Stimulated activated CD4-positive, alpha-beta T cell treated with anti-CD3 and anti-CD28 coated beads, Interleukin-2, amount 100 ng/mL, for 48 hours (primary cell): ENCODE data around the gene MYO18B.

Experiments
- DNase-seq, 2 donors: peaks; one replicate each; pipeline ENCODE4 v3.0.0-alpha.2; 2020

MYO18B gene

DNA sequence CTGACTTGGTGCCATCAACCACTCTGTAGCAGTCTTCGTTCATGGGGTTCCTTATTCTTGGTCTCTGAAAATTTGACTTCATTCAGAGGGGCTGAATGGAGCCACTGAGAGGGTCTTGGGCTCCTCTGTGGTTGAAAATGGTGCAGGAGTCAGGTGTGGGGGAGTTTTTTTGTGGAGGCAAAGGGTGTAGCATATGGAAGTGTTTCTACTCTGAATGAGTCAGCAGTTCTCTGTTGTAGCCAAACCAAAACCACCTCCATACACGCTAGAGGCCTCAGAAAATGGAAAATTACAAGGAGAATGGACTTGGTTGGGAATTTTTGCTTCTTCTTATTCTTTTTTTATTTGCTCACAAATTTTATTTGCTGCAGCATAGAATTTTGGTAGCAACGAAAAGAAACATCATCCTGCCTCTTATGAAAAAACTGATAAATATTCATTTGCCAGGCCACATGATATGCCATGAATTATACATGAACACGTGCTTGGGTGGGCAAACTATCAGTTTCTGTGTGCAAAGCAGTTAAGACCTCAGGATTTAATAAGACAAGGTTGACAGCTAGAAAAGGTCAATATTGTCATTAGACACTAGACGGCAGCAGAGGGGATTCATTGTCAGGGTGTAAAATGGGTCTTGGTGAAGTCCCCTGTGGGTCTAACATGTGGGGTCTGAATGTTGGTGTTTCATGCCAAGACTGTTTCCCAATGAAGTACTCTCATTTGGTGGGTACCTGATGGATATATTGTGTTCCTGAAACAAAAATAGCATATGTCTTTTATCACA lies 111.7 kb downstream of the MYO18B start:
- no peak for DNase-seq

DNA sequence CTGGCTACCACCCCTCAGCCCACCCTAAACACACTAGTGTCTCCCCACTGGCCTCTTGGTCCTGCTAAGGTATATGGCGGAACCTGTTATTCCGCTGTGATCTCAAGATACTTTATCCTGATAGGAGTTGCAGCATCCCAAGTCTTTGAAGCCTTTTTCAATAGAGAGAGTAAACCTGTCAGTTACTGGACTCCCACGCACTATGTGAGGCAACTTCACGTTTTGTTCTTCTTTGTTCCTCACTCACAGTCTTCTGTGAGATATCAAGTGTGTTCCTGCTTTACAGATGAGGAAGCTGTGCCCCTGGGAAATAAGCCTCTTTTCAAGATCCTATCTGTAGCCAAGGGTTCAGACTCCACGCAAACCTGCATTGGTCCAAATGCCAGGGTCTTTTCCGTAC lies 127.8 kb downstream of the MYO18B start:
- no peak for DNase-seq

DNA sequence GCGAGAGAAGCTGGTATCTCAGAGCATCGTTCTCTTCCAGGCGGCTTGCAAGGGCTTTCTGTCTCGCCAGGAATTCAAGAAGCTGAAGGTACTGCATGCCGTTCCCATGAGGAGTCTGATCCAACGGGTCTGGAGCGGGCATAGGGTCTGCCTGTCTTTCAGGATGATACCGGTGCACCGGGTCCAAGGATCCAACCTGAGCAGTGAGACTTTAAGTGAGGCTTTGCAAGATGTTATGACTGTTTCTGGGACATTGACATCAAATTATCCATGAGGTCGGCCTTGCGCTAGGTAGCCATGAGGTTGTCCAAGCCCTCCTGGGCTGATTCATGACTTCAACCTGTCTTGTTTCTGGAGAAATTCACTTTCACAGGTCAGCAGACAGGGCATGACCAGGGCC lies 132.3 kb downstream of the MYO18B start:
- no peak for DNase-seq

DNA sequence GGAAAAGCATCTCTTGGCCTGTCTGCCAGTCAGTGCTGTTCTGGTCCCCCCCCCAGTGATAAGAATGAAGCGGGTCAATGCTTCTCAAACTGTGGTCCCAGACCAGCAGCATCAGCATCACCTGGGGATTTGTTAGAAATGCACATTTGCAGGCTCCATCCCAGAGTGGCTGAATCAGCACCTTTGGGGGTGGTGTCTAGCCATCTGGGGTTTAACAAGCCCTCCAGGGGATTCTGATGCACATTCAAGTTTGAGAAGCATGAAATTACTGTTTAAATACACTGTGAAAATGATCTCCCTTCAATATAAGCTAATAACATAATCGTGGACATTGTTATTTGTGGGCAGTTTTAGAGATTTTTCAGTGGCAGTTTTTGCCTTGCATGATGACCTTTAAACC lies 133.5 kb downstream of the MYO18B start:
- DNase-seq = no peak

DNA sequence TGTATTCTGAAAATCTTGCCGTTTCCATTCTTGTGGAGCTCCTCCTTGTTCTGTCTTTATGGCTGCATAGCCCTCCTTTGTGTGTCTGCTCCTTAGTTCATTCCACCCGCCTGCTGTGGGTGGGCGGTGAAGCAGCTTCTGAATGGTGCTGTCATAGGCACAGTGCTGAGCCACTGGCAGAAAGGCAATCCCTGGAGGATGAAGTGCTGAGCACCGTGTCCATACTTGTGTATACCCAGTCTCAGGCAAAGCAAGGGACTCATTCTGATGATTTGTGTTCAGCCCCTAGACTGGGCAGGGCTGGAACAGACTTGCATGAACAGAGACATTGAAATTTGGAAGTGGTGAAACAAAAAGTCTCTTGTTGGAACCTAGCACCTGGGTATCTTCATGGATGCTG lies 134.9 kb downstream of the MYO18B start:
- DNase-seq = no peak

DNA sequence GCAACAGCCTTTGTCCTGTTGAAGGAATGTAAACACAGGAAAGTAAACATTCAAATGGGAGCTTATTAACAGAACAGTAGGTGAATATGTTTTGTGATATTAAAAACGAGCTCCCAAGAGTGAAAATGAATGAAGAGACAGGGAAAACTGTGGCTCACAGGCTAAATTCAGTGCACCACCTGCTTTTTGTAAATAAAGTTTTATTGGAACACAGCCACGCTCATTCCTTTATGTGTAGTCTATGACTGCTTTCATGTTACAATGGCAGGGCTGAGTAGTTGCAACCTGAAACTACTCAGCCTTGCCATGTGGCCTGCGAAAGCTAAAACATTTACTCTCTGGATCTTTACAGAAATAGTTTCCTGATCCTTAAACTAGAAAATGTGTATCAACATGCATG lies 136.9 kb downstream of the MYO18B start:
- DNase-seq = no peak

DNA sequence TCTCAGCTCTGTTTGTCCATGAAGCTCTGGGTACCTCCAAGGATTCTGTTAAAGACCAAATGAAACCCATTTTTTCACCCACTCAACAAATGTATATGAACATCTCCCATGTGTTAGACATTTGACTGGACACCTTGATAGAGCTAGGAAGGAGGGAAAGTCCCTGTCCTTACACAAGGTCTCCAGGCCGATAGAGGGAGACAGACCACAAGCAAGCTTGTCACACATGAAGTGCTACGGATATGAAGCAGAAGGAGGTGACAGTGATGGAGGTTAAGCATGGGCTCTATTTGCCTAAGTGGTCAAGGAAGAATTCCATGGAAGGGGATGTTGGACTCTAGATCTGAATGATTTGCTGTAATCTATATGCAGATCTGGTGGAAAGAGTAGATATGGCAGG lies 138.5 kb downstream of the MYO18B start:
- DNase-seq = no peak

DNA sequence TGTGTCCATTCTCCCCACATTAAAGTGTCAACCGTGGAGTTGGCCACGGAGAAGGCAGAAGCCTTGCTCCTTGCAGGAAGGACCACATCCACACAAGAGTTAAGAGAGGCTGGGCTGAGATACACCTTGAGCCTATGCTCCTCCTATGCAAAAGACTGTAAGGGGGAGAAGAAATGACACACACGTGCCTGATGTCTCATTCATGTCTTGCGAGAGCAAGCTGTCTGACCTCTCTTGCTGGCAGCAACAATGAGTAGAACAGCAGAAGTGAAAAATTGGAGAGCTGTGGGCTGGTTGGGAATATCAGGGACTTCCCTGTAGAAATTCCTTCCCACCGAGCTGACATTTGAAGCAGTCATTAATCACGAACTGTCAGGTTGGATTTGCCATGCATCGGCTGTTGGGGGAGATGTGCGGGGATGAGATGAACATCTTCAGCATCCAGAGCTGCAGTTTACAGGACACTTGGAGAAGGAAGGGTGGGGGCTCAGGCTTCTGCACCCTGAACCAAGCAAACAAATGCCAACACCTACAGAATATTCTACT lies 139.3 kb downstream of the MYO18B start:
- no peak for DNase-seq

DNA sequence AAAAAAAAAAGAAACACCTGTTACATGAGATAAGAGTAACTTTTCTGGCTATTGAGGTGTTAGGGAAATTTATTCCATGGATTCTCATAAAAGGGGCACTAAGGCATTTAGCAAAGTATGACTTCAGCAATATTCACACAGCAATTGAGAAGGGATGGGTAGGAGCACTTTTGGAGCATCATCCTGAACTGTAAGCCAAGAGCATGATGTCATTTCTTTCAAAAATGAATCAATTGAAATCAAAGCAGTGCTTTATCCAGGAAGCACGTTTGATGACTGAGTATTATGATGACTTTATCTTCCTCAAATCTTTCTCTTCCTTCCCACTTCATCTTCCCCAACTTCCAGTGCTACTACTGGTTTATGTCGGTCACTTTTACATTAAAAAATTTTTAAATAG lies 140.4 kb downstream of the MYO18B start:
- no peak for DNase-seq

DNA sequence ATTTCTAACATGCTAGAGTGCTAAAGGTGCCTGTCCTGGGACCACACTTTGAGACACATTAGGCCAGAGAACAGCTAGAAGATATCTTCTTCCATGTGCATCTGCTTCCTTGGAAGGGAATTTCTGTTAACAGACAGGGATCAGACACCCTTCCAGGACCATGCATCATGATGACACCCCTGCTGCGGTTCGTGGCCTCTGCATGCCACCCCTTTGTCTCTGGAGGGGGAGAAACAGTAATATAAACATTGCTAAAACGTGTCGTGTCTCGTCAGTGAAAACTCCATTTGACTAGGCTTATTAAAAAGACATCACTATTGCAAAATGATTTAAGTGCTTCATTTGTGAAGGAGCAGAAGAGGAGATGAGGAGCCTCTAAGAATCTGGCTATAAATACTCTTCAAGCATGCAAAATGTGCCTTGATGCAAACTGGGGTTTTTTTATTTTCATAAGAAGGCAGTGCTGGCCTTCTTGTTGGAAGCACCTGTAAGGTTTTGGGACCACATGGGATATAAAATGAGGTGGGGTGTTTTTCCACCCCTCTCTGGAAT lies 141.6 kb downstream of the MYO18B start:
- no peak for DNase-seq

DNA sequence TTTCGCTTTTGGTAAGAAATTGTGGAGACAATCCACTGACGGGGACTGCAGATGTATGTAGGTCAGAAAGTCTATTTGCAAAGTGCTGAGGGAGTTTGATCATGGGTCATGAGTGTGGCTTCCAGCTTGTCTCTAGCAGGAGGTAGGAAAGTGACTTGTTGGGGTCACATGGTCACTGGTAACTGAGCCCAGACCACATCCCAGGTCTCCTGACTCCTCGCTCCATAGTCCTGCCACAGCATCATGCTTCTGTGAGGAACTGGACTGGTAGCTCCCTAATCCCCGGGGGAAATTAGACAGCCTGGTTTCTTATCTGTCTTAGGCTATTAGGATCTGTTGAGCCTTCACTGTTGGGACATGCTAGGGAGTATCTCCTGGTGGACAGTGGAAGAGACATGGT lies 142.1 kb downstream of the MYO18B start:
- no peak for DNase-seq

DNA sequence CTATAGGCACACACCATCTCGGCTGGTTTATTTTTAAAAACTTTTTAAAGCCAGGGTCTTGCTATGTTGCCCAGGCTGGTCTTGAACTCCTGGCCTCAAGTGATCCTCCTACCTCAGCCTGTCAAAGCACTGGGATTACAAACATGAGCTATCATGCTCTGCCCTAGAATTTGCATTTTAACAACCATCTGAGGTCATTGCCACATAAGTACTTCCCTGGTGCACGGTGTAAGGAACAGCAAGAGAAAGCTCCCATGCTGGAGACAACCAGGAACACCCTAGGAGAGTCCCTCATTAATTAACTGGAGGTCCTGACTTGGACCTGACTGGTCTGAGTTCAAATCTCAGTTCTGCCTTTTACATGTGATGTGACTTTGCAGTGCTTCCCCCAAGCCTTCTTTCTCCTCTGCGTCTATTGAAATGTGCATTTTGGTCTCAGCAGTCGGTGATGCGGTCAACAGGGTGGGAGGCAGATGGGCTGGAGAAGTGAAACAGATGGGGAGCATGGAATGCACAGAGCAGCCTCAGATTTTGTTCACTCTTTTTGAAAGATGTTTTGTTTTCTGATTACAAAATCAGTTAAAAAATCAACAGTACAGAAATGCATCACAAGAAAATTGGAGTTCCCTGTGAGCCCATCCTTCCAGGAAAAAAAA lies 146.5 kb downstream of the MYO18B start:
- DNase-seq = no peak

DNA sequence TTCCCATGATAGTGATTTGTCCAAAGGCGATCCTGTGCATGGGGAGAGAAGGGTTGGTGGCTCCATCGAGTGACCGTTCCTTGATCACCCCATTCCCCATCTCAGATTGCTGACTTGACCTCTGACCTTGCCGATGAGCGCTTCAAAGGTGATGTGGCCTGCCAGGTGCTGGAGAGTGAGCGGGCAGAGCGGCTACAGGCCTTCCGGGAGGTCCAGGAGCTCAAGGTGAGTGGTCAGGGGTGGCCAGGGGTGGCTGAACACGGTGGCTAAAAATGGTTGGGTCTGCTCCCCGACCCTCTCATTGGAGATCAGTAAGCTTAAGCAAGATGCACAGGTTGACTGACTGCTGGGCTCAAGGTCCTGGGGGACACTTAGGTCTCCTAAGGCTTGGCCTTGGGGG lies 148.7 kb downstream of the MYO18B start:
- no peak for DNase-seq

DNA sequence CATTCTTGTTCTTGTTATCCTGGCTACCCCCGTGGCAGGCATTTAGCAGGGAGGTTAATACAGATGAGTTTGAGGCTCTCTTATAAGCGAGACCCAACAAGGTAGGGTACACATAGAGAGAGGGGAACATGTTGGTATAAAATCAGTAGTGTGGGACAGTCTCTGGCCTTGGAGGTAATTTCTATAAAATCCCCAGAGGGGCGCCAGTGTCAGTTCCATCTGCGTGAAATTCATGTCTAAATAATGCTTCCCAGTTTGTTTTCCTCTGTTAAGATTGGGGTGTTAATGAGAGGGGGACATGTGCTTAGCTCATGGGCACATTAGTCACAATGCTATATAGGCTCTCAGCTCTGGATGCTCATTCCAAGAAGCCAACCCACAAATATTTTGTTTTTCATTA lies 150.7 kb downstream of the MYO18B start:
- no peak for DNase-seq

DNA sequence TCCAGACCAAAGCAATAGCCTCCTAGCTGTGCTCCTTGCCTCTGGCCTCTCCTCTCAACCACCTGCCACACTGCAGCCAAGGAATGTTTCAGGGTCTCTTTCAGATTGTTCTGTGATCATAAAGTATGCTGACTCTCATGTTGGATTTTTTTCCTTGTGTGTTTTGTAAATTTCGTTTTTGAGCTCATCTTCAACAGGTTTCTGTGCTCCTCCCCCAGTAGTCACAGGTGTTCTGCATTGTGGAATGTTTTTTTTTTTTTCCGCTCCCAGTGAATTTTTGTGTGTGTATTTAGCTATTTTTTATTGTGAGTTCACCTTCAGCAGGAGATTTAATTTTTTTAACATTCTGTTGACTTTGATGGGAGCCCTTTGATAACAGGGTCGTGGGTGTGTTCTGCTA lies 153.7 kb downstream of the MYO18B start:
- DNase-seq = no peak

DNA sequence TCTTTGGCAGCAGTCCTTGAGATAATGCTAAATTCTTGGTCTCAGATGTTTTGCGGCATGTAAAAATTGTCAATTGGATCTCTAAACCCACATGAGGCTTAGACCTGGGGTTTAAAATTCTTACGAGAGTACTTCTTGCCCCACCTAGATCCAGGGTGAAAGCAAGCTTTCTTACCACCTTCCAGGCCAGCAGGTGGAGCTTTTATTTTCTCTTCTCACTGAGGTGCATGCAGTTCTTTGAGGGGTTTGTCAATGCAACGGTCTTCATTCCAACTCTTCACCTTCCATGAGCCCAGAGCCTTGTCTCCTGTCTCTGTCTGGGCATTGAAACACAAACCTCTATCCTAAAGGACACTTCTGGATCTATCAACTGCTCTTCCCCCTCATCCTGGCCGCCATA lies 154.1 kb downstream of the MYO18B start:
- no peak for DNase-seq

DNA sequence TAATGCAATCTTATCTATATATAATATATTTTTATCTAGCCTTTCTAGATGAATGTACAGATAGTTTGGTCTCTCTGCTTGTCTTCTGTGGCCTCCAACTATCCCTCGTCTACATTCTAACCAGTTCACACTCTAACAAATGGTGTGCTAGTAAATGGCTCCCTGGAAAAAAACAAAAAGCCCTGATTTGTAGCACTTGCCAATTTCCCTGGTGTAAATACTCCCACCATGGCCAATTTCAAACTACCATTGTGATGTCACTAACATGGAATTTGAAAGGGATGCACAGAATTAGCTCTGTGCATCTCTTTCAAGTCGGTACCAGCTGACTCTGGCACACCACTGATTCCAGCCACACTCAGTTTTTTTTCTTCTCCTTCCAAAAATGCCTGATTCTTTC lies 154.6 kb downstream of the MYO18B start:
- no peak for DNase-seq

DNA sequence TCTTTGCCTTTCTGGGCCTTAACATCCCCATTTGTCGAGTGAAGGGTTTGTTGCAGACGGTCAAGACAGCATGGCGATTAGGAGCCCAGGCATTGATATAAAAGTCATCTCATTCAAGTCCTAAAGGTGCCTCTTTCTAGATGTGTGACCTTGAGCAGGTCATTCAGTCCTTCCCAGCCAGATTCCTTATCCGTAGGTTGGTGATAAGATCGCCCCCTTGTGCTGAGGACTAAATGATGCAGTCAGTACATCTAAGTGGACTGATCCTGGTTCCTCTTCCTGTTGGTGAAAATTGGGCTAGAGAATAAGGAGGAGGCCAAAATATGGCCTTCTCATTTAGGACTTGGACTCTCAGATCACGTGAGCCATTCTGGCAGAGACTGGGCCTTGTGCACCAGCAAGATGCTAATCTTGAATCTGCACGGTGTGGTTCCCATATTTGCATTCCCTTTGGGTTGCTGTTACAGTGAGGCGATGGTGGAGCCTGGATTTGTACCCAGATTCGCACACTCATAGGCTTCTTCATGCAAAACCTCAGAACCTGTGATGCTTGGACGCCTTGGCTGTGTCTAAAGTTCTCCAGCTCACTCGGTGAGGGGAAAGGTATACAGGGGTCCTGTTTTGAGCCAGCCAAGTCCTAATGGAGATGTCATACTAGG lies 156.8 kb downstream of the MYO18B start:
- DNase-seq = no peak

DNA sequence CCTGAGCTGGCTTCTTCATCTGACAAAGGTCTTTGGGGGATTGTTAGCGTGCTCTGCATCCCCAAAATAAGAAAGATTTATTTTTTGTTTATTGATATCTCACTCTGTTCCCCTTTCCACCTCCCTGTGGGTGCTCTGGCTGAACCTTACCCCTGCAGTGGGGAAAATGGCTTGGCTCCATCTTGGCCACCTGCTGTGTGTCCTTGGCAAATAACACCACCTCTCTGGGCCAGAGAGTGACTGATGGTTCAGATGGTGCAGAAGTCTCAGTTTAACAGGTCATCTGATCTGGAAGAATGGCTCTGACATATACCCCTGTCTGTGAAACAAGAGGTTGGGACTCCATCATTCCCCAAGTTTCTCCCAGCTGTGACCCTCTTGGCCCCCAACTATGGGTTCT lies 157.6 kb downstream of the MYO18B start:
- no peak for DNase-seq

DNA sequence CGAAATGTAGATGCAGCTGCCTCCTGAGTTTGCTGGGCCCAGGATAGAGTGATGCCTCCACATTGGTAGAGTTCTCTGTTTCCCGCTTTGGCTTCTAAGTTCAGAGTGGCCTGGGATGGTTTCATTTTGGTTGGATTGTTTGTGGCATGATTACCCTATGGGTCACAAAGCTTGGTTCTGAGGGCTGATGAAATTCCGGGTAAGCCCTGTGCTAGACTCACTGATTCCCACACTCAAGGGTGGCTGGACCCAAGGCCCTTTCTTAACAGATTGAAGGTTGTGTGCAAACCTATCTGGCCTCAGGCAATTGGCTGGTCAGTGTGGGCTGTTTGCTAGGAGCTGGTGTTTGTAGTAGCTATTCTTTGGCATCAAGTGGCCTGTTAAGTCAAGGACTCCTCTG lies 158.4 kb downstream of the MYO18B start:
- no peak for DNase-seq

DNA sequence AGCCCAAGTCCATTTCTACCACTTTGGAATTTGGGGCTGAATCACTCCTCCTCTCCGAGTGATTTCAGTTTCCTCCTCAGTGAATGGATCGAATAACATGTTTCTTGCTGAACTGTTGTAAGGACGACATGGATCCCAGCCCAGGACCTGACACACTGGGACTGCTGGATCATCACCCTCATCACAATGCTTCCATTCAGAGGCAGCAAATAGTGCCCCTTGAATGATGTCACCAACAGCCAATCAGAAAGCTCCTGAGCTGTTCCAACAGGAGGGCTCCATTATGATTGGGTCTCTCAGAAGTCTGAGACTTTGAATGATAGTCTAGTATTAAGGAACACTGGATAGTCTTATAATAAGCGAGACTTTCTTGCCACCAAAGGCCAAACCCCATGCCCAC lies 158.9 kb downstream of the MYO18B start:
- DNase-seq = no peak

DNA sequence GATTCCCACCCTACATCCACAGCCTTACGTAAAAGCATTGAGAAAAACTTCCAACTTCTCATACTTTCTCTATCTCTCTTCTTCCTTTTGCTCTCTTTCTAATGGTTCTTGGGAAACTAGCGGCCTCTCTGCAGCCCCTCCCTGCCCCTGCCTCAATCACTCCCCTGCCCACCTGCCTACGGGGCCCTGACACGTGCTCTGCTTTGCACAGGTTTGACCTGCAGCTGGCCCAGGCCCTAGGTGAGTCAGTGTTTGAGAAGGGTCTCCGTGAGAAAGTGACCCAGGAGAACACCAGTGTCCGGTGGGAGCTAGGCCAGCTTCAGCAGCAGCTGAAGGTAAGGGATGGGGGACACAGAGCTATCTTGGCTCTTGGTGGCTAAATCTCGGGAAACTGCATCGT lies 160.4 kb downstream of the MYO18B start:
- DNase-seq = no peak

DNA sequence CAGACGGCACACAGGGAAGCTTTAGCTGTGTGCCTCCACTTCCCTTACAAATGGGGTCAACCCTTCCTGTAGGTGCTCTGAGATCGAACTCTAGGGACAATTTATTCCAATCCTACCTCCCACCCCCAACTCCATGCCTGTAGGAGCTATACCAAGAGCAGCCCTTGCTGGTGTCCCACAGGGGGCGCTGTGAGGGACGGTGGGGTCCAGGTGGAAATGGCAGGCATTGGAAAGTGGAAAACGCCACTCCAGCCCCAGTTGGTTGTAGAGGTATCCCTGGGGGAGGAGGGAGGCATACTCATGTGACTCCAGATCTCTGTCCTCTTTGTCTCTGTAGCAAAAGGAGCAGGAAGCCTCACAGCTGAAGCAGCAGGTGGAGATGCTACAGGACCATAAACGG lies 161.3 kb downstream of the MYO18B start:
- no peak for DNase-seq

DNA sequence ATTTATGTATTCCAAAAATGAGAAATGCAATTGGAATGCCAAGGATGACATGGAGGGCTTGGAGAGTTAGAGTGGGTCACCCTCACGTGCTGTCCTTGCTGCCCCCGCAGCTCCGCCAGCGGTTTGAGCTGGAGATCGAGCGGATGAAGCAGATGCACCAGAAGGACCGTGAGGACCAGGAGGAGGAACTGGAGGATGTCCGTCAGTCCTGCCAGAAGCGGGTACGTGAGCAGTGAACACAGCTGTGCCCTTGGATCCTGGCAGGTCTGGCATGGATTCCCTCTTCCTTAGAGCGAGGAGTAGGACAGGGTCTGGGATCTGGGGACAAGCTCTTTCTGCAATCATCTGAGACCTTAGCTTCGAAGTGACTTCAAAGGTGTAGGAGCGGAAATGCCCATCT lies 166.2 kb downstream of the MYO18B start:
- DNase-seq = no peak
